Central memory CD4-positive, alpha-beta T cell (primary cell): Measurements from ENCODE around the gene TM4SF20.
"Not testable (repeated sequence)": the region's sequence is repeated elsewhere in the genome, so short reads cannot be mapped to it uniquely, and the experiment has no call there.

Experiments
- DNase-seq: peaks from one replicate; pipeline ENCODE4 v3.0.0; 2022

The TM4SF20 gene

DNA sequence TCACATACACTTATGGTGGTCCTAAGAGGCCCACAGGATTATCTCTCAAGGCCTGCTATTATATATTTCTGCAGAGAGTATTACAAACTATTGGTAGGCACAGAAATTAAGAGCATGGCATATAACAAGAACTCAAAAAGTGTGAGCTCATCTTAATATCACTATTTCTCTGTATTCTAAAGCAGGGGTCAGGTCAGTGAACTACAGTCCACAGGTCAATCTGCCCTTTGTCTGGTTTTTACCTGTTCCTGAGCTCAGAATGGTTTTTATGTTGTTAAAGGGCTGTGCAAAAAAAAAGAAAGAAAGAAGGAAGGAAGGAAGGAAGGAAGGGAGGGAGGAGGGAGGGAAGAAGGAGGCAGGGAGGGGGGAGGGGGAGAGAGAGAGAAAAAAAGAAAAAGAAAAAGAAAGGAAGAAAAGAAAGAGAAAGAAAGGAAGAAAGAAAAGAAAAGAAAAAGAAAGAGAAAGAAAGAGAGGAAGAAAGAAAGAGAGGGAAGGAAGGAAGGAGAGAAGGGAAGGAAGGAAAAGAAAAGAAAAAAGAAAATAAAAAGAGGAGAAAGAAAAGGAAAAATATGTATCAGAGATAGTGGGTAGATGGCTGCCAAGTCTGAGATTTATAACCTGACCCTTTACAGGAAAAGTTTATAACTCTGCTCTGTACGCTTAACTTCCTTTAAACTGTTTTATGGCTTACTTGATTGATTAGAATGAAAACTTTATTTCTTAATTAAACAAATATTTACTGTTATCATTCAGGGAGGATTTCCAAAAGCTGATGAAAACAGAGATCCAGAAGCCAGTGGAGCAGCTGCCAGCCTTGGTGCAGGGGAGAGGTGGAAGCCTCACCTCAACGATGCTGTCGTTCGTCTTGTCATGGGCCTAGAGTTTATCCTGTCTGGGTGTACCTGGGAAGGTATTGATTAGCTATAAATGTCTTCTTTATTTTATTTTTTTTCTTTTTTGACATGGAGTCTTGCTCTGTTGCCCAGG, 19.9 kb upstream of the TM4SF20 start:
- no peak for DNase-seq

DNA sequence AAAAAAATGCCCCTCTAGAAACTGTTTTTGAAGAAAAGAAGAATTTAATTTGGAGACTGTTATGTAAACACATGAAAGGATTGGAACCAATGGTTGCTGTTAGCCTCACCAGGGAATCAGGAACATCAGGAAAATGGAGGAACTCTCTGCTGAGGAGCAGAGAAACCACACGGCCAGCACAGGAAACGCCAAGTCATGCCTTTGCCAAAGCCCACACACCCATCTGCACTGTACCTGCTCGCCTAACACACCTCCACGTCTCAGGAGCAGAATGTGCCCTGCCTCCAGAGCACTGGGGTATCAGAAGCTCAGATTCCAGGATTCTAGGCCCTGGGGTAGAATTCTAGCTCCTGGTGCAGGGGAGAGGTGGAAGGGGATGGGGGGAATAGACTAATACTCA, 18.5 kb upstream of the TM4SF20 start:
- DNase-seq = no peak

DNA sequence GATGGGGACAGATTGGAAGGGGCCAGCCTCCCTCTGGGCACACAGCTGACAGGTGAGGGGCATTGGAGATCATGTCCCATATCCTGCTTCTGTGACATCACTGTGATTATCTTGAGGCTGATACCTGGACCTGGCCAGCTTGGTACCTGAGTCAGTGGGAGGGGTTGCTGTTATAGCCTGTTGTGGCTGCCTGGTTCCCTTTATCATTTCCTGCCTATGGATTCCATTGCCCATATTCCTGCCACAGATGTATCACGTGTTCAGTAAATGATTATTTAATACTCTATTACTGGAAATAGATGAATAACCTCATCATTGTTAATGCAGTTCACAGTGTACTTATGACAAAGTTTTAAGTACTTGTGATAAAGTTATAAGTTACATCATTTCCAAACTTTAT, 16.4 kb upstream of the TM4SF20 start:
- no peak for DNase-seq

DNA sequence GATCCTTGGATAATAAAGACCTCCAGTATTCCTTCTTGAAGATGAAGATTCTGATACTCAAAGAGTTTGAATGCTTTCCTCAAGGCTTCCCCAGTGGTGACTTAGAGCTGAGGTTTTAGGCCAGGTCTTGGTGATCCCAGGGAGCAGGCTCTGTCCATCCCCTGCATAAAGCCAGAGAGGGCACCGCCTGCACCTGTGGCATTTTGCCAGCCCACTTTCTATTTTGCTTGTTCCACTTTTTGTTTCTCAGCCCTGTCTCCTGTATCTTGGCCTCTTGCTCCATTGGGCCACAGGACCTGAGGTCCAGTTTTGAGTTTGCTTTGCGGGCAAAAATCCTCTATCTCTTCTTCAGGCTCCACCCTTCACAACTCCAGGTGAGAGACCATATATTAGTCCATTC, 15.3 kb upstream of the TM4SF20 start:
- DNase-seq = no peak

DNA sequence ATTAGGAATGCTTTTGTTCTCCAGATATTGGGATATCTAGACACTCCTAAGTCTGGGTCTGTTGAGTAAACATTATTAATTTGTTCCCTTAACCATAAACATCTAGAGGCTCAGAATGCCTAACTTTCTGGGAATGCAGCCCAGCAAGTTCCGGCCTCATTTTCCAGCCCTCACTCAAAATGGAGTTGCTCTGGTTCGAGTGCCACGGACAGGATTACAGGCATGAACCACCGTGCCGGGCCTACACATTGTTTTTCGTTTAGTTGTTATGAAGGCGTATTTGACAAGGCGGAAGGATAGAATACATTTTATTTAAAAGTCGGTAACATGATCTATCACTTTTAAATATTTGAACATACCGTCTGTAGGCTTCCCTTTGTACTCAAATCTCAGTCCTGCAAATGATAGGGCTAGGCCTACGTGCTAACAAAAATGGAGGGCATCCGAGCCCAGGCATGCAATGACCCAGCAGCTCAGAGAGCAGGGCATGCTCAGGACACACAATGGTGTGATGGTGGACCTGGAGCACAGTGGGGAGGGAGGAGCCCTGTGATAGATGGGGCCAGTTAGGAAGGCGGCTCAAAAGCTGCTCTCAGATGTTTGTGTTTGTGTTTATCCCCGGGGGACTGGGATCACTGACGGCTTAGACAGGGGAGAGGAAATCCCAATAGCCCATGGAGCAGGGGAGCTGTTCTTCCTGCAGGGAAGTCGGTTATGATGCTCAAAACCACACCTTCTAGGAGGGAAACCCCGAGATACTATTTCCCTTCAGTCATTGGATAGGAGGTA, 11.6 kb upstream of the TM4SF20 start:
- no peak for DNase-seq

DNA sequence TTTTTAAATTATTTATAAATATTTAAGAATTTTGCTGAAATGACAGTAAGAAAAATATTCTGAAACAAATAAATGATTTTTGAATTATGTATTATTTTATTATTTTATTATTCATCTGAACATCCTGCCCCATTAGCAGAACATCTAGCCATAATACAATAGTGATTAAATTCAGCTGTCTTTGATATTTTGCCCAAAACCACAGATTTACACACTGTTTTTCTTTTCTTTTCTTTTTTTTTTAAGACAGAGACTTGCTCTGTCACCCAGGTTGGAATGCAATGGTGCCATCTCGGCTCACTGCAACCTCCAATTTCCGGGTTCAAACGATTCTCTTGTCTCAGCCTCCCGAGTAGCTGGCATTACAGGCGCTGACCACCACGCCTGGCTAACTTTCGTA, 10.6 kb upstream of the TM4SF20 start:
- DNase-seq = no peak

DNA sequence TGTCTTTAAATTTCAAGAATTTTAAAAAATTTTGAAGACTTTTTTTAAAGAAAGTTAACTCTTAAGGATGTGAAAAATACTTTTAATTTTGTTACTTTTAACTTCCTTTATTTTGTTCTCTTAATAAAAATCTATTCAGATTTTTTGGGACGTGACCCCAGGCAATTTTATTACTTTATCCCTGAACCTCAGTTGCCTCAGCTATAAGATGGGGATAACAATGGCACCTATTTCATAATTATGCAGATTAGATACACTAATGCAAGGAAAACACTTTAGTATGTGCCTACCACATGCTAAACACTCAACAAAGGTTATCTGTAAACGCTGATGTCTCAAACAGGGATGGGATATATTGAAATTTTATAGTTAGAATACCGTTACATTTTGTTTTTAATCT, 10.1 kb upstream of the TM4SF20 start:
- DNase-seq = no peak

DNA sequence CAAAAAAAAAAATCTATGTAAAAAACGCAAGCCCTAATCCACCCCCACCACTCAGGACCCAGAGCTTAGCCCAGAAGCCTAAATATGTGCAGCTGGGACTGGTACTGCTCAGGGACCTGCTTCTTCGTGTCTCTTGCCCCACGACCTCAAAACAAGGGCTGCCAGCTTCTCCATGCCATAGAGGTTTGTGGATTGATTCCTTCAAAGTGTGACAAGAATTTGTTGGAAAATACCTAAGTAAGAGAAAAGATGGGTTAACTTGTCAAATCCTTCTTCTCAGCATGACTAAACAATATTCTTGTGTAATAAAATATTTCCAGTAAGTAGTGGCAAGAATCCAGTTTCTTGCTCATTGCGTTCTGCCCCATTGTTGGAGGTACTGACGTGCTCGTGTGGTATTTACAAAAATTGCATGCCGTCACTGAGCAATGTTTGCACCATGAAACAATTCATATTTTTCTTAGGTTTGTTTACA, 9.5 kb upstream of the TM4SF20 start:
- DNase-seq = no peak

DNA sequence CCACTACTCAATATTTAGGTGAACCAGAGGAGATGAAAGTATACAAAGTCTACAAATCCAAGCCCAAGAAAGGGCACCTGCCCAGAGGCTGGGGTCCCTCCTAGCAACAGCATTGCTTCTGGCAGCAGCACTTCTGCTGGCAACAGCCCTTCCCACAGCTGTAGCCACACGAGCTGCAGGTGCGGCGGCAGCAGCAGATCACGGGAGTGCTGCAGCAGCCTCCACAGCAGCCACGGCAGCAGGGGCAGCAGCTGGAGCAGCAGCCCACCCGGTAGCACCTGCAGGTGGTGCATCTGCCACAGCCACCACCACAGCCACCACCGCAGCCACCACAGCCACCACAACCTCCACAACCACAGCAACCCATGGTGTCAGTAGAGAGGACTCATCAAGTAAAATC, 8.5 kb upstream of the TM4SF20 start, which contains the start of gene SCYGR1:
Gene SCYGR1 (minus strand): TSS at position 367 of the 400 bp plus-strand sequence. CDS start 0 bp downstream, at position 367.
- DNase-seq = not testable (repeated sequence)

DNA sequence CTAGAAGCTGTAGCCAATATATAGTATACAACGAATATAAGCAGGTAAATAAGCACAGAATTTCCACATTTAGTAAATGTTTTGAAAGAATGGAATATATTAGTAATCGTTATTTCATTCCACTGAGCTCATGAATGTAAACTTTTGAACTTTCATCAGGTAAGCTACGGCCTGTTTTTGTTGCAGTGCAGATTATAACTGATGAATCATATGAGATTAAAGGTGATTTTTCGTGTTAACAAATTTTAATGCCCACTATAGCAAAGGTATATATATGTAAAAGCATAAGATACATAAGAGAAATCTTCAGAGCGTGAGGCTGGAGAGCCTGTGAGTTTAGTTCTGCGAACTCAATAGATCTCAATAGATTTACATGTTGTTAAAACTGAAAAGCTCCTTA, 7.5 kb upstream of the TM4SF20 start:
- no peak for DNase-seq

DNA sequence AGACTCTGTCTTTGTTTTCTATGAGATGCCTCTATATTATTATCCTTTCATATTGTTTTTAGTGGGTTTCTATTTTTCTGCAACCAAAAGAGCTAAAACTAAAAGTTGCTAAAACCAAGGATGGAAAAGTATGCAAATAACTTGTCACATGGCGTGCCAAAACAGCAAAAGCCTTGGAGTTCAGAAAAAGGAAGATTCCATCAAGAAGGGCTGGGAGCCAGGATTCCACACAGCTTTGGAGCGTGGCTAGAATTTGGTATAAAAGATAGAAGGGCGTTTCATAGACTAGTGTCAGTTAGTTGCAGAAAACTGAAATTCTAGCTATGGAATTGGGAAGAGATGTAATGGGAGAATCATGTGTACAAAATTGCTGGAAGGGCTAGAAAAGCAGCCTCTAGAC, 4.6 kb upstream of the TM4SF20 start:
- DNase-seq = no peak

DNA sequence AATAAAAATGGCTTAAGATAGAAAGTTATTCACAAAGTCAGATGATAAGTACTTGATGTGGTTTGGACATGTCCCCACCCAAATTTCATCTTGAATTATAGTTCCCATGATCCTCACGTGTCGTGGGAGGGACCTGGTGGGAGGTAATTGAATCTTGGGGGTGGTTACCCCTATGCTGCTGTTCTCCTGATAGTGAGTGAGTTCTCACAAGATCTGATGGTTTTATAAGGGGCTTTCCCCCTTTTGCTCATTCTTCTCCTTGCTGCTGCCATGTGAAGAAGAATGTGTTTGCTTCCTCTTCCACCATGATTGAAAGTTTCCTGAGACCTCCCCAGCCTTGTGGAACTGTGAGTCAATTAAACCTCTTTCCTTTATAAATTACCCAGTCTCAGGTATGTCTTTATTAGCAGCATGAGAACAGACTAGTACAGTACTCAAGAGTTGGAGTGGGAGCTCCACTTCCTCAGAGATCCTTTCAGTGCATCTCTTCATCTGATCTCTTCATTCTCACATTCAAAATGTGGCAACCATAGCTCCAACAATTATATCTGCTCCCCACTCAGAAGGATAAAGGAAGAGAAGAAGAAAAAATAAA, 3.2 kb upstream of the TM4SF20 start:
- not testable (repeated sequence) for DNase-seq

DNA sequence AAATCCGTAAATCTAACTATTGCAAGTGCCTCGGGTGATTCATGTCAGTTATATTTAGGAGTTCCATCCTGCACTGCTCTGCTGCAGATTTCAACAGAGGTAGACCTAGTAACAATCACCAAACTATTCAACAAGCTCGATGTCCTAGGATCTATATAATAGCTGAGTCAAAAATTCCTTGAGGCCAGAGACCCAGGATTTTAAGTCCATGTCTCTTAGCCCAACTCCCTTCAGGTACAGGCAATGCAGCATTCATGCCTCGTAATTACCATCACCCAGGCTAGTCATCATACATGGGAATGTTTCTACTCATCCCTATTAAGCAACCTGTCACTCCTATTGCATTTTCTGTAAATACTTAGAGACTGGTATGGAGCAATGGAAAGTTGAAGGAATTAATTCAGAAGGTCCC, 729 bp downstream of the TM4SF20 start:
- no peak for DNase-seq

DNA sequence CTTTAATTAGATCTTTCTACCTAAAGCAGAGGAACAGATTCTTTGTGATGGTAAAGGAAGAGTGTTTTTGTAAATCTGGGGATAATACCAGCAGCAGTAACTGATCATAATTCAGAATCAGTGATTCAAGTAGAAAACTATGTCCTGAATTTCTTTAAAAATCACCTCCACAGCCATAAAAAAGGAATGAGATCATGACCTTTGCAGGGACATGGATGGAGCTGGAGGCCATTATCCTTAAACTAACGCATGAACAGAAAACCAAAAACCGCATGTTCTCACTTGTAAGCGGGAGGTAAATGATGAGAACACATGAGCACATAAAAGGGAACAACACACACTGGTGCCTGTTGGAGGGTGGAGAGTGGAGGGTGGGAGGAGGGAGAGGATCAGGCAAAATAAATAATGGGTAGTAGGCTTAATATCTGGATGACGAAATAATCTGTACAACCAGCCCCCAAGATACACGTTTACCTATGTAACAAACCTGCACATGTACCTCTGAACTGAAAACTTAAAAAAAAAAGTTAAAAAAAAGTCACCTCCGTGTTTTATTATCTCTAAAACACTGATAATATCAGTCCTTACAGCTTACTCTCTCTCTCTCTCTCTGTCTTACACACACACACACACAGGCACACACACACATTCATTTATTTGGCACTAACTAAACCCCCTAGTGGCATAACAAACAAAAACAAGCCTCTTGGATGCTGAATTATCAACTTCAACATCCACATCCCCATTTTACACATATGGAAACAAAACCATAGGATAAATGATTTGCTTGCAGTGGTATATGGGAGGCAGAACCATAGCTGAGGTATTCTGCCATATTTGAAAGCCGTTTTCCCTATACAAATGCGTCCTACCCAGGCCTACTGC, 1.4 kb downstream of the TM4SF20 start:
- no peak for DNase-seq

DNA sequence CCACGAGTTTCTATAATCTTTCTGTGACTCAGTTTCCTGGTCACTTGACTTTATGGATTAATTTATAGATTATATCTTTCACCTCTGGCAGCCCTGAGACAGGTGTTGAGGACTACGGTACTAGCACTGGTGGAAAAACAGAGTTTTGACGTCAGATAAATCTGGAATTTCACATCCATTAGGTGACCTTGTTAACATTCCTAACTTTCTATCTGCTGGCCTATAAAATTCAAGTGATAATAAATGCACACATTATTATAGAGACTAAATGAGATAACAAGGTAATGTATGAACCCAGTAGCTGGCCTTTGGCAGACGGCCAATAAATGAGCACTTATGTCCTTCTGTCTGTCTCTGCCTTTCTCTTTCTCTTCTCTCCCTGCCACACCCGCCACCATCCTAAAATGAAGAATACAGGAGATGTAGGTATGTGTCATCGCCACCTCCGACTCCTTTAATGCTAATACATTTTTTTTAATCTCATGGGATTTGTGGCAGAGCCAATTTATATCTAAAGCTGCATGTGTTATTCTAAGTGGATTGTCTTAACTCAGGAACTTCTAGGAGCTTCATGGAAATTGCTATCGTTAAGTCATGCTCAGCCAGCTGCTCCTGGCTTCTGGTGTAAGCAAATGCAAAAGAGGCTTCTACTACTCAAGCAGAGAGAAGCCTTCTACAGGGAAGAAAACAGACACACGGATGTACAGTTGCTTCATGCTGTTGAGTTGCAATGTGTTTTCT, 2.3 kb downstream of the TM4SF20 start:
- DNase-seq = no peak

DNA sequence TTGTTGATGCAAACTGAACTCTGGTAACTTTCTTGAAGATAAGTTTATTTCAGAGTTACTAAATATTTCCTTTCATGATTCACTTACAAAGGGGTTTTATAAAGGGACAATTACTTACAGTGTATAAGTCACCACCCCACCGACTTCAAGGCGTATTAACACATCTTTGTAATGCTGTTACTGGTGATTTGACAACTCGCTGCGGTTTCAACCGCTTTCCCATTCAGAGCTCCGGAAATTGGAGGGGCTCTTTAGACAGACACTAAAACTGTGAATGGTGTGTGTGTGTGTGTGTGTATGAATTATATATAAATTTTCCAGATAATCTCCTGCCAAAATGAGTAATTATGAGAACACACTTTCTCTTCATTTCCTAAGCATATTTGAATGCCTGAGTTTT, 4.9 kb downstream of the TM4SF20 start:
- no peak for DNase-seq

DNA sequence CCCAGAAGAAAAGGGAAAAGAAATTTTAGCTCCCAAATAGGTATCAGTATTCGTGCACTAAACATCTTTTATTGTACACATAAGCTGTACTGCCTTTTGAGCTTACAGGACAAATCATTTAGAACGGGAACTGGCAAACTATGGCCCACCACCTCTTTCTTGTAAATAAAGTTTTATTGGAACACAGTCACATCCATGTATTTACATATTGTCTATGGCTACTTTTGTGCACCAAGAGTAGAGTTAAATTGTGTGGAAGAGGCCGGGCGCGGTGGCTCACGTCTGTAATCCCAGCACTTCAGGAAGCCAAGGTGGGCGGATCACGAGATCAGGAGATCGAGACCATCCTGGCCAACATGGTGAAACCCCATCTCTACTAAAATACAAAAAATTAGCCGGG, 5.7 kb downstream of the TM4SF20 start:
- no peak for DNase-seq

DNA sequence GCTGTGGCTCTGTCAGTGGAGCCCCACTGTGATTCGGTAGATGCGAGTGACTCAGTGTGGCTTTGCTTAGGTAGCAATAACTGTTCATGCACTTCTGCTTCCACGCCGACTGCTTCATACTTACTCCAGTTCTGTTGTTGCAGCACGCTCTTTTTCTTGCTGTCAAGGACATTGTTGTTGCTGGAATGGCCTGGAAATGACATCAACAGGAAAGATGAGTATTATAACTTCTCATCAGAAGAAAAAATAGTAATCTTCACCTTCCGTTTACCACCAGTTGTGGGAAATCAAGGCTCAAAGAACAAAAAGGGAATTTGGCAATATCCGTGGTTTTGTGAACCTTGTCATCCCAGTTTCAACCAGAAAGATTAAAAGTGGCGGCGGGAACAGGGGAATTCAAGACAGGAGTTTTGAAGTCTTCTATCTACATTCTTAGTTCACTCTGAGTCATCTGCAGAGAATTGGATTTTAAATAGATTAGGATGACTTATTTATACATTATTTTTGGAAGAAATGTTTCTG, 8.3 kb downstream of the TM4SF20 start:
- DNase-seq = no peak

DNA sequence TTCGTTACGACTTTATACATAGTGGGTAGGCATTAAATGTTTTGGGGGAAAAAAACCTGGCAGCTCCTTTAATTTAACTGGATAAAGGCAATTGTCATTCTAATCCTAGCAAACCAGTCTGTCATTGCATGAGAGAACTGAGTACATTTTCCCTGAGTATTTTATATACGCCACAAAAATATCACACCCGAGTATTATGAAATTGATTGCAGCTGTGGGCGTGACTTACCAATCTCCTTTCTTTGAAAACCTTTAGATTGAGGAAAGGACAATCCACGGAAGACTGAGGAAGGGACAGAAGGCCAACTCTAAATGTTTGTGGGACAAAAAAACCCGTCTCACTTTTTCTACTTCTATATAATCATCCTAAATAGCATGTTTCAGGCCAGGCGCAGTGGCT, 9.0 kb downstream of the TM4SF20 start:
- no peak for DNase-seq

DNA sequence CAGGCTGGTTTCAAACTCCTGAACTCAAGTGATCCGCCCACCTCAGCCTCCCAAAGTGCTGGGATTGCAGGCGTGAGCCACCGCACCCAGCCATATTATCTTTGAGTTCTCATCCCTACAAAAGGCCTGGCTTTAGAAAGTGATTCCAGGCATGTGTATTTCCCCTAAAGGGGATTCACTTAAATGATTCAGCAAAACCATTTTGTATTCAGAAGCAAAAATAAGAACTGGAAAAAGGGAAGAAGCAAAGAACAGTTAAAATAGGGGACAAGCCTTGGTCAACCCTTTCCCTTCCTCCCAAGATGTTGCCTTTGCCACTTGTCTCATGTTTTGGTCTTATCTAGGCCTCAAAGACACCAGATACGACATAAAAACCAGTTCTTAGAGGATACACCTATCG, 10.5 kb downstream of the TM4SF20 start:
- no peak for DNase-seq

DNA sequence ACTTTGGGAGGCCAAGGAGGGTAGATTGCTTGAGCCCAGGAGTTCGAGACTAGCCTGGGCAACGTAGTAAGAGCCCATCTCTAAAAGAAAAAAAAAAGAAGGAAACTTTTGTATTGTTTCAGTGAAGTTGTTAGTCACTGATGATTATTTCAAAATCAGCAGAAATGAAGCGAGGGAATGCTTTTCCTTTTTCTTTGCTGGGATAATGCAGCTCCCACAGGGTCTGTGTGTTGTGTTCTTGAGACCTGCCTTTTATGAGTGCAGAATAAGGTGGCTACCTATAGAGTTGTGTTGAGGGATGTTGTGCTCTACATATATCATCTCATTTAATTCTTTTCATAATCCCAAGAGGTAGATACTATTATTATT, 11.7 kb downstream of the TM4SF20 start:
- no peak for DNase-seq
